ENCODE measurements around the gene VGLL4.
"Not testable (repeated sequence)": the region's sequence is repeated elsewhere in the genome, so short reads cannot be mapped to it uniquely, and the experiment has no call there.

VGLL4 gene

GRCh38 chr3:11606865-11607440 lies 36.8 kb downstream of the VGLL4 start:
- no peak for DNase-seq (ENCODE audit: low spot score)

- no peak for DNase-seq (ENCODE audit: low spot score)
Measured at GRCh38 chr3:11606090-11606784, 37.5 kb downstream of the VGLL4 start.

GRCh38 chr3:11605398-11605797 lies 38.3 kb downstream of the VGLL4 start:
- no peak for DNase-seq (ENCODE audit: low spot score)

- DNase-seq (ENCODE audit: low spot score), result no peak
Measured at GRCh38 chr3:11604139-11604892, 39.4 kb downstream of the VGLL4 start.

GRCh38 chr3:11603628-11604027 lies 40.1 kb downstream of the VGLL4 start:
- no peak for DNase-seq (ENCODE audit: low spot score)

- no peak for DNase-seq (ENCODE audit: low spot score)
Measured at GRCh38 chr3:11602886-11603527, 40.7 kb downstream of the VGLL4 start.

- DNase-seq (ENCODE audit: low spot score), result no peak
Measured at GRCh38 chr3:11602239-11602840, 41.4 kb downstream of the VGLL4 start.

GRCh38 chr3:11601446-11602238 lies 42.1 kb downstream of the VGLL4 start:
- no peak for DNase-seq (ENCODE audit: low spot score)

GRCh38 chr3:11600501-11601282 lies 43.0 kb downstream of the VGLL4 start:
- no peak for DNase-seq (ENCODE audit: low spot score)

GRCh38 chr3:11596387-11596786 lies 47.3 kb downstream of the VGLL4 start:
- no peak for DNase-seq (ENCODE audit: low spot score)

- not testable (repeated sequence) for DNase-seq (ENCODE audit: low spot score)
Measured at GRCh38 chr3:11595024-11595423, 48.7 kb downstream of the VGLL4 start.

- no peak for DNase-seq (ENCODE audit: low spot score)
Measured at GRCh38 chr3:11593318-11594034, 50.2 kb downstream of the VGLL4 start.

- DNase-seq (ENCODE audit: low spot score), result no peak
Measured at GRCh38 chr3:11592445-11593298, 51.0 kb downstream of the VGLL4 start.

GRCh38 chr3:11591391-11592282 lies 52.1 kb downstream of the VGLL4 start:
- no peak for DNase-seq (ENCODE audit: low spot score)

- DNase-seq (ENCODE audit: low spot score), result no peak
Measured at GRCh38 chr3:11591002-11591355, 52.7 kb downstream of the VGLL4 start.

GRCh38 chr3:11589706-11590105 lies 54.0 kb downstream of the VGLL4 start:
- DNase-seq (ENCODE audit: low spot score), result no peak

- no peak for DNase-seq (ENCODE audit: low spot score)
Measured at GRCh38 chr3:11588755-11589154, 55.0 kb downstream of the VGLL4 start.

GRCh38 chr3:11588338-11588737 lies 55.4 kb downstream of the VGLL4 start:
- DNase-seq (ENCODE audit: low spot score), result no peak
